GM12891 (cell line): ENCODE data around the gene ATOH8.

Source experiments
- DNase-seq: peaks from one replicate; pipeline ENCODE4 v3.0.0; 2011; ENCODE audit warnings: low spot score; ENCODE audit not compliant: insufficient read length
- FAIRE-seq: peaks from 2 replicates; lab custom pipeline; 2011; peaks lifted over from hg19 to GRCh38; lab: Jason Lieb, UNC
- PAX5 ChIP-seq: IDR thresholded peaks from 2 replicates; pipeline ENCODE4 v1.6.1; 2011; ENCODE audit warnings: low read length, moderate library complexity, mild to moderate bottlenecking; ENCODE audit not compliant: insufficient read depth, severe bottlenecking
- POLR2A ChIP-seq: IDR thresholded peaks from 2 replicates; pipeline ENCODE4 v1.6.1; 2011; ENCODE audit warnings: low read depth, low read length, control low read depth
- POLR2AphosphoS5 ChIP-seq: IDR thresholded peaks from 2 replicates; pipeline ENCODE4 v1.6.1; 2011; ENCODE audit warnings: low read depth, low read length, control low read depth
- POU2F2 ChIP-seq: IDR thresholded peaks from 2 replicates; pipeline ENCODE4 v1.6.1; 2011; ENCODE audit warnings: low read depth, mild to moderate bottlenecking, control low read depth, low read length, moderate library complexity
- SPI1 ChIP-seq: IDR thresholded peaks from 2 replicates; pipeline ENCODE4 v1.6.1; 2011; ENCODE audit warnings: low read depth, low read length, control low read depth
- TAF1 ChIP-seq: IDR thresholded peaks from 2 replicates; pipeline ENCODE4 v1.6.1; 2011; ENCODE audit warnings: low read depth, low read length, control low read depth

The ATOH8 gene

DNA sequence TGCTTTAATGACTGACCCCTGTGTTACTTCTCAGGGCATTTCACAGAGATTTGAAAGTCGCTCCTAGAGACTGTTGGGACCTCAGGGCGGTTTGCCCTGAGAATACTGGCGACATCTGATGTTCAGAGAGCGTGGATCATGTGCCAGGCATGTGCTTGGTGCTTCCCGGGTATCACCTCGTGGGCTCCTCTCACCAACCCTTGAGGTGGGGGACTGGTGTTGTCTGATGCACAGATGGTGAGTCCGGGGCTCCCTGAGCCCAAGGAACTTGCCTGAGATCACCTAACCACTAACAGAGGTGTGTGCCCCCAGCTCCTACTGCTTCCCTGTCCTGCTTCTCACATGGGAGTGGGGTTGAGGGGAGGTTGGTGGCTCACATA is 16.2 kb downstream of the ATOH8 start:
- no peak for TF ChIP-seq SPI1
- no peak for TF ChIP-seq PAX5
- no peak for TF ChIP-seq POLR2A
- no peak for TF ChIP-seq POU2F2
- TF ChIP-seq POLR2AphosphoS5: no peak
- TF ChIP-seq TAF1: no peak
- DNase-seq (no peak), FAIRE-seq (no peak)

DNA sequence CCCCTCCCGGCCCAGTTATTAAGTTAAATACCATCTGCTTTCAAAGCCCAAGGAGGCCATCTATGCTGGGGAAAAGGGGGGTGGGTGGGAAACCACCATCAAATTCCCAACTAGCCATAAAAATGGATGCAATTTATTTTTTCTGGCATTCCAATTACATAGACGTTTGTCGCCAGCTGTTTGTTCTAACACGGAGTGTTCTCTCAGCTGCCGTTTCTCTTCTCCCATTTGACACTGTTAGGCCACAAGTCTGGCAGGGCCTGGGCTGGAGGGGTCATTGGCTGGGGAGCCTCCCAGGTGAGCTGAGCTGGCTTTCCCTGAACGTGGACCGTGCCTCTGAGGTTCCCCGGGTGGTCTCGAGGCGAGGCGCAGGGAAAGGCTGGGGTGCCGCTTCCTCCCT is 16.6 kb downstream of the ATOH8 start:
- DNase-seq: no peak
- no peak for FAIRE-seq
- no peak for TF ChIP-seq TAF1
- no peak for TF ChIP-seq POU2F2
- TF ChIP-seq POLR2AphosphoS5: no peak

DNA sequence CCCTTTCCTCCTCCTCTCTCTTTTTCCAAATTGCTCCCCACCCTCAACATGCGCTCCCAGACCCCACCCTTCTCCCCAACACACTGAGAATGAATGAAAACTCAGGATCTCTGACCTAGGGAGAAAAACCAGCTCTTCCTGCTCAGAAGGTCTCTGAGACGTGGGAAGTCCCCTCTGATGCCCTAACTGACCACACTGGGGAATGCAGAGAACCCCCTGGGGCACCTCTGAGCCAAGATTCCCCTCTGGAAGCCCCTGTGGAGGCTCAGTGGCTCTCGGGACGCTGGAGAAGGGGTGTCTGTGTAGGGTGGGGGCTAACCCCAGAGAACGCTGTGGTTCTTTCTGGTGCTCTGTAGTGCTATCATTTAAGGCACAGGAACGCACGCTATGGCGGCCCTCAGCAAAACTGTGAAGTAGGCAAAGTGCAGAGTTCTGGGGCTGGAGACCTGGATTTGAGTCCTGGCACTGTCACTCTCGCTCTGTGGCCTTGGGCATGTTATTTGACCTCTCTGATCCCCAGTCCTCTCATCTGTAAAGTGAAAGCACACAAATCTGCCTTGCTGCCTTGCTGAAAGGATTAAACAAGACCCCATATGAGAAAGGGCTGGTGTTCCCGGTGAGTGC is 17.1 kb downstream of the ATOH8 start:
- TF ChIP-seq POLR2A (no peak), PAX5 (no peak), TAF1 (no peak), POU2F2 (no peak), POLR2AphosphoS5 (no peak), SPI1 (no peak)
- FAIRE-seq (no peak), DNase-seq (no peak)

DNA sequence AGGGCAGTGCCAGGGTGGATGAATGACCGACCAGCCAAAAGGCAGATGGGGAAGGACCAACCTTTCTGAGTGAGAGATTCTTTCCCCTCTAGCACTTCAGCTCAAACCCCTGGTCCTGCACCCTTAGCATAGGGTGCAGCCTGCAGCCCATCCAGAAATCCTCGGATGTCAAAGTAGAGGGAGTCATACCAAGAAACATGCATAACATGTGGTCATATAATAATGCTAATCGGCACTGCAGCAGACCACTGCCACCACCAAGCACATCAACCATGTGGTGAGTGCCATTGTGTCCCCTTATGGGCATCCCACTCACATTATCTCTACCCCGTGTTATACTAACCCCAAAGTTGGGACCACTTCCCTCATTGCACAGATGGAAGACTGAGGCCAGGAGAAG is 17.7 kb downstream of the ATOH8 start:
- DNase-seq: no peak
- TF ChIP-seq POU2F2 (no peak), TAF1 (no peak), POLR2AphosphoS5 (no peak)
- no peak for FAIRE-seq

DNA sequence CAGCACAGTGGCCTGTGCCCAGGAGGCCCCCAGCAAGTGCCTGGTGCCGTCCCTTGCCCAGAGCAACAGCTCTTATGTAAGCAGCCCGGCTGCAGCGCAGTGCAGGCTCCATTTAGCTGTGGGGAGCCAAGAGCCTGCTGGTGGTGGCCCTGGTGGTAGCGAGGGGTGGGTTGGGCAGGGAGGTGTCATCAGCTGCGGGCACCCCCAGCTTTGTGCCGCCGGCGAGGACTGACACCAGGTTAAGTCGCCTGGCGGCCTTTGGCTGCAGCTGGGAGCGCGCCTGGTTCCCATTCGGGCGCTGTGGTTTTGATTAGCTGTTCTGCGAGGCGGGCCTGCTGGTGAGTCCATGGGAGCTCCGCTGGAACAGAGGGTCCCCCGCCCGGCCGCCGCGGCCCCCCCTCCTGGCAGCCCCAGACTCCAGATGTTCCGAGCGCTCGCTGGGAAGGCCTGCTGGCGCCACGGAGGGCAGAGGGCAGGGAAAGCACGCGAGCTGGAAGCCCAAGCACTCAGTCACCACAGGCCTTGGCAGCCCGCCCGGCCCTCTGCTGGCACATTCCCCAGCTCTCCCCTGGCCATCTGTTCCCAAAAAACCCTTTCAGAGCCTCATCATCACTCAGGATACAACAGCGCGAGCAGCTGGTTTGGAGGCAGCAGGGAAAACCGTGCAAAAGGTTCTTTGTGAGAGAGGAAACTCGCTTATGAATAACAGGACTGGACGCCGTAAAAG is 18.4 kb downstream of the ATOH8 start:
- no peak for TF ChIP-seq TAF1
- no peak for TF ChIP-seq POU2F2
- no peak for TF ChIP-seq POLR2A
- no peak for TF ChIP-seq SPI1
- TF ChIP-seq PAX5: no peak
- TF ChIP-seq POLR2AphosphoS5: no peak
- DNase-seq (no peak), FAIRE-seq (no peak)

DNA sequence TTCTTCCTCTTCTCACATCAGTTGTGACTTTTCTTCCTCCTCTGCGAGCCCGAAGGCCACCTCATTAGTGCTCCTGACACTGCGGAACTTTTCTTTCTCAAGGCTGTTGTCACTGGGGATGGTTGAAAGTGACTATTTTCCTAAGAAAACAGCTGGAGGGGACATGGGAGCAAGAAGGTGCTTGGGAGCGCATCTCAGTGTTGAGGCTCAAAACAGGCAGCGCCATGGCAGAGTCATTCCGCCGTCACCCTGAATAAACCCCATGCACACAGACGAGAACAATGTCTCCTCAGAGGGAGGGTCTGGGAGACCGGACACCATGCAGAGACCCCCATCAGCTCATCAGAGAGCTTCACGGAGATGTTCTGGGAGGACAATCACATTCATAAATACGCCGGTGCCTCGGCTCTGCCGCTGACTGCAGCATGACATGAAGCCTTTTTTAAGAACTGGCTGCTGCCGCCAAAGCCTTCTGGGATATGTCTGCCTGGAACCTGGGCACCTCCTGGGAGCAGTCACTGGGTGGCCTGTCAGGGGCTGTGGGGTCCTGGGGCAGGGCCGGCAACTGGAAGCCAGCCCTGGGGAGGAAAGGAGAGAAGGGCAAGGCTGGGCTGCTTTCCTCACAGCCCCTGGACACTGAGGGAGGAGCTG is 19.2 kb downstream of the ATOH8 start:
- DNase-seq (no peak), FAIRE-seq (no peak)
- TF ChIP-seq PAX5: no peak
- TF ChIP-seq SPI1: no peak
- TF ChIP-seq POU2F2: no peak
- no peak for TF ChIP-seq TAF1
- TF ChIP-seq POLR2AphosphoS5: no peak
- no peak for TF ChIP-seq POLR2A

DNA sequence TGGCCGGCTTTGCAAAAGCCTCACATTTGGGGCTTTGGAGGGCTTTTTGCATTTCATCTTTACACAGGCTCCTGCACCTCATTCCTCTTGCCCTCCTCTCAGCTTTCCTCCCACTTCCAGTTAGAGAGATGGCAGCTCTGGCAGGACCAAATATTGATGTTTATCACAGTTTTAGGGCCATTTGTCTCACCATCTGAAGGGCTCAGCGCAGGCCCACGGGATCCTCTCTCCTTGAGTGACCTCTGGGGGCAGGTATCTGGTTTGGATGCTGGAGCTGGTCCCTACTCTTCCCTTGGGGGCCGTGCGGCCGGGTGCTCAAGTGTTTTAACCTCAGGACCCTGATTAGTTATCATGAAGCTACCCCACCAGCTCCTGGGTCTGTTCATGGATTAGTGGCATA is 19.9 kb downstream of the ATOH8 start:
- FAIRE-seq: no peak
- no peak for DNase-seq
- TF ChIP-seq SPI1 (no peak), POLR2A (no peak), POLR2AphosphoS5 (no peak), TAF1 (no peak), PAX5 (no peak), POU2F2 (no peak)

DNA sequence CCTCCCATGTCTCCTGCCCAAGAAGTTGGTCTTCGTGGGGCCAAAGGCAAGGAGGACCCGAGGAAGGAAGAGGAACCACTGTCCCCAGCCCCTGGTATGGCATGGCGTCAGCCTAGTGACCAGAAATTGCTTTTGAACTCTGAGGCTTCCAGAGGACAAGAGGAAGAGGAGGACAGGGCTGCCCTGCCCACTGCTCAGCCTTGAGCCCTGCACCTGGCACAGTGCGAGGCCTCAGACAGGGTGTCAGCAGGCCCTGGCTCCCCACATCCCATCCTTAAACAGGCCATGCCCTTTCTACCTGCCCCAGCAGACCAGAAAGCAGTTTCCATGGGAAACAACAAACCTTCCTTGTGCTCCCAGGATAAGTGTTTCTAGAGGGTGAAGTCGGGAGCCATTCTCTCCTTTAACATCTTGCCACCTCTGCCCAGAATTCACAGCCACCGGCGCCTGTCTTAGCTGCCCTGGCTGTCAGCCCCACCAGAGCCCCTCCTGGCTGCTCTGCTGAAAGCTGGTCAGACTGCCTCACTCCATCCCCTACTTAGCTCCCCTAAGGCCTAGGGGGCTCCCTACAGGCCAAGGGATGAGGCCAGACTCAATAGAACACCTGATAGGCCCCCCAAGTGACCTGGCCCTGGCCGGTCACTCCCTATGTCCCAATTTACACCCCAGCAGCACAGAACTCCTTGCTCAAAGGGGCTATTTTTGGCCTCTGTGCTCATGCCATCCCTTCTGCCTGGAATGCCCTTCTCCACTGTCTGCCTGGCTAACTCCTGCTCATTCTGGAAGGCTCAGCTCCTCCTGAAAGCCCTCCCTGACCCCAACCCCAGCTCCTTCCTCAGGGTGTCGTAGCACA is 20.6 kb downstream of the ATOH8 start:
- FAIRE-seq: no peak
- DNase-seq: no peak
- TF ChIP-seq TAF1: no peak

DNA sequence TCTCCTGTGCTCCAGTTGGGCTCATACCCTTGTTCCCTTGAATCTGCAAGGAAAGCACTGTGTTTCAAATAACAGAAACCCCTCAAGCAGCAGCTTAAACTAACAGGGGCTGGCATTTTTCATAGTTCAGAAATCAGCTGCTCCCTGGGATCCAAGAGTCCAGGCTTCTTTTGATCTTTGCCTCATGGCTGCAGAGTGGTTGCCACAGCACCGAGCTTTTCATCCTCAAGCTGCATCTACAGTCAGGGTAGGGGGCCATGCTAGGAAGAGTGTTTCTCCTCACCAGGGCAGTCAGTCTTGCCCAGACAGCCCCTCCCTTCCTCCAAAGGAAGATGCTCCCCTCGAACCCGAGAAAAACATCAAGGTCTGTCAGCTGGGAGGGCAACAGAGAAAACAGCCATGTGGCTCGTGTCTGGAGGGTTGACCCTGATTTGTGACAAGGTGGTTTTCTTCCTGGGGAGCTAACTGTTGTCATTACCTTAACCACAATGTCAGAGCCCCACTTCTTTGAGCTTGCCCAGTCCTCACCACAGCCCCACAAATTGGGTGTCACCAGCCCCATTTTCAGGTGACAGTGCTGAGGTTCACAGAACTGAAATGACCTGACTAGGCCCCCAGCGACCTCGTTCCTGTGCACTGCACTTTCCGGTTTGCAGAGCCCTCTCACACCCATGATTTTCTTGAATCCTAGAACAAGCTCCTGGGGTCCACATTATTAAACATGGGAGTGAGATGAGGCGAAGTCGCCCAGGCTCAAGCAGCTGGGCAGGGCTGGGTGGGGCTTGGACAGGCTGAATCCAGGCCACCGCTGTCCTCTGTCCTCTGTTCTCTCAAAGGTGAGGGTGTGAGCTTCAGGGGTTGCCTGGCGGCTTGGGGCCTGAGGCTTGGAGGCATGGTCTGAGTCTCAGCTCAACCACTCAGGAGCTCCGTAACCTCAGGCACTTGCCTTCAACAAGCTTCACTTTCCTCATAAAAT is 21.9 kb downstream of the ATOH8 start:
- no peak for FAIRE-seq
- TF ChIP-seq POLR2AphosphoS5: no peak
- TF ChIP-seq SPI1: no peak
- no peak for TF ChIP-seq POLR2A
- no peak for TF ChIP-seq TAF1
- TF ChIP-seq PAX5: no peak
- no peak for DNase-seq
